ENCODE measurements around the gene ZBTB40.

ZBTB40 gene

GRCh38 chr1:22428672-22429071, 23.0 kb upstream of the ZBTB40 start:
- no peak for DNase-seq

- DNase-seq: no peak
Measured at GRCh38 chr1:22431965-22432364, 19.7 kb upstream of the ZBTB40 start.

- no peak for DNase-seq
Measured at GRCh38 chr1:22434717-22435116, 16.9 kb upstream of the ZBTB40 start.

GRCh38 chr1:22436948-22437347, 14.7 kb upstream of the ZBTB40 start:
- DNase-seq: no peak

- no peak for DNase-seq
Measured at GRCh38 chr1:22437573-22437972, 14.1 kb upstream of the ZBTB40 start.

- DNase-seq: no peak
Measured at GRCh38 chr1:22440582-22440981, 11.1 kb upstream of the ZBTB40 start.

GRCh38 chr1:22442212-22442894, 9.3 kb upstream of the ZBTB40 start:
- no peak for DNase-seq

- no peak for DNase-seq
Measured at GRCh38 chr1:22443332-22443731, 8.3 kb upstream of the ZBTB40 start.

- no peak for DNase-seq
Measured at GRCh38 chr1:22444856-22445255, 6.8 kb upstream of the ZBTB40 start.

- no peak for DNase-seq
Measured at GRCh38 chr1:22447621-22448111, 4.0 kb upstream of the ZBTB40 start.

- DNase-seq: no peak
Measured at GRCh38 chr1:22449636-22450035, 2.0 kb upstream of the ZBTB40 start.

- DNase-seq: peak; percentile 11
Measured at GRCh38 chr1:22450351-22451021, 1.2 kb upstream of the ZBTB40 start.

GRCh38 chr1:22452481-22452957, 868 bp downstream of the ZBTB40 start:
- DNase-seq: peak; percentile 56

- no peak for DNase-seq
Measured at GRCh38 chr1:22453181-22453580, 1.5 kb downstream of the ZBTB40 start.

GRCh38 chr1:22454476-22455056, 2.9 kb downstream of the ZBTB40 start:
- DNase-seq: no peak

- DNase-seq: no peak
Measured at GRCh38 chr1:22457345-22457744, 5.7 kb downstream of the ZBTB40 start.

GRCh38 chr1:22457836-22458235, 6.2 kb downstream of the ZBTB40 start:
- no peak for DNase-seq

GRCh38 chr1:22461100-22461499, 9.4 kb downstream of the ZBTB40 start:
- DNase-seq: no peak

- no peak for DNase-seq
Measured at GRCh38 chr1:22461678-22462527, 10.3 kb downstream of the ZBTB40 start.

- DNase-seq: no peak
Measured at GRCh38 chr1:22462928-22463327, 11.3 kb downstream of the ZBTB40 start.

- no peak for DNase-seq
Measured at GRCh38 chr1:22465015-22465565, 13.4 kb downstream of the ZBTB40 start.

- DNase-seq: no peak
Measured at GRCh38 chr1:22465671-22466070, 14.0 kb downstream of the ZBTB40 start.

- DNase-seq: no peak
Measured at GRCh38 chr1:22470227-22470626, 18.6 kb downstream of the ZBTB40 start.

All from NCI-H1105 treated with DMSO at 0.1 percent for 48 hours (cell line).